AG09309 (cell line): ENCODE results near the gene RPGRIP1.
"Not testable (repeated sequence)": the region's sequence is repeated elsewhere in the genome, so short reads cannot be mapped to it uniquely, and the experiment has no call there.

Experiments used
- DNase-seq: peaks from one replicate; pipeline ENCODE4 v3.0.0-alpha.2; 2010; ENCODE audit warnings: low read depth
- H3K4me3 ChIP-seq: 2 replicates; pipeline ENCODE4 v1.5.1; 2011; ENCODE audit warnings: mild to moderate bottlenecking, low read depth, low read length, moderate library complexity; ENCODE audit not compliant: control insufficient read depth
- TF ChIP-seq, protein P1 (sequence below): IDR thresholded peaks from 2 replicates; pipeline ENCODE4 v1.5.1; 2011; ENCODE audit warnings: mild to moderate bottlenecking, low read depth, low read length, inconsistent platforms; ENCODE audit not compliant: insufficient read depth, control insufficient read depth; ENCODE audit errors: missing control alignments

The RPGRIP1 gene

DNA sequence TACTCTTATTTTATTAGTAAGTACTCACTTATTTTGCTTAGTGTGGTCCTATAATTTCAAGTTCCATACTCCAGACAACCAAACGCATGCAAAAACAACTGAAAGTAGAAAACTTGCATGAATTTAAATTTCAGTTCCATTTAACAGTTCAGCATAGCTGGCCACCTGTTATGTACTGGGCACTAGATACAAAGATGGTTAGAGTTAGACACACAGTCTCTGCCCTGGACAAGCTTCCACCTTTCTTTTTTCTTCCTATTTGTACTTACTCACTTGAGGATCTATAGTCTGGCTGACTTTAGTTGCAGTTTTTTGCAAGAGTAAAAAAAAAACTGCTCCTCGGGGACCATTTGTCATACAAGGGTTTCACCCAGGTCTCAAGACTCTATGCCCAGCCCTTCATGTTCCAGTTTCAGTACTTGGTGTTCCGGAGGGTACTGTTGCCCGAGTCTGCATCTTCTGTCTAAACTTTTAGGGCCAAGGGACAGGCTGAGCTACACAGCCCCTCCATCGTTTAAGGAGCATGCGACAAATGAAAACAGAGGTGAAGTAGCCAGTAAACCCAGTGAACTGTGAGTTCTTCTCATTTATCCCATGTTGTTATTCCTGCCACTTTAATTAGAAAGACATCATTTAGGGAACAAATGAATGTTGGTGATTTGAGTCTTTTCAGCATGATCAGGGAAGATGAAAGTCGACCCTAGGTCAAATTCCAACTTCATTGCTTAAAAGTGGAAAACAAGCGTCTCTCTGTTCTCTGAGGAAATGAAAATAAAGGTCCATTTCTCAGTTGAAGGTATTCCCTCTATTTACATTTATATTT lies 22.3 kb downstream of the RPGRIP1 start:
- no peak overlapping the region for H3K4me3 ChIP-seq
- DNase-seq, result no peak
- TF ChIP-seq, protein P1, sequence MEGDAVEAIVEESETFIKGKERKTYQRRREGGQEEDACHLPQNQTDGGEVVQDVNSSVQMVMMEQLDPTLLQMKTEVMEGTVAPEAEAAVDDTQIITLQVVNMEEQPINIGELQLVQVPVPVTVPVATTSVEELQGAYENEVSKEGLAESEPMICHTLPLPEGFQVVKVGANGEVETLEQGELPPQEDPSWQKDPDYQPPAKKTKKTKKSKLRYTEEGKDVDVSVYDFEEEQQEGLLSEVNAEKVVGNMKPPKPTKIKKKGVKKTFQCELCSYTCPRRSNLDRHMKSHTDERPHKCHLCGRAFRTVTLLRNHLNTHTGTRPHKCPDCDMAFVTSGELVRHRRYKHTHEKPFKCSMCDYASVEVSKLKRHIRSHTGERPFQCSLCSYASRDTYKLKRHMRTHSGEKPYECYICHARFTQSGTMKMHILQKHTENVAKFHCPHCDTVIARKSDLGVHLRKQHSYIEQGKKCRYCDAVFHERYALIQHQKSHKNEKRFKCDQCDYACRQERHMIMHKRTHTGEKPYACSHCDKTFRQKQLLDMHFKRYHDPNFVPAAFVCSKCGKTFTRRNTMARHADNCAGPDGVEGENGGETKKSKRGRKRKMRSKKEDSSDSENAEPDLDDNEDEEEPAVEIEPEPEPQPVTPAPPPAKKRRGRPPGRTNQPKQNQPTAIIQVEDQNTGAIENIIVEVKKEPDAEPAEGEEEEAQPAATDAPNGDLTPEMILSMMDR, result no peak

DNA sequence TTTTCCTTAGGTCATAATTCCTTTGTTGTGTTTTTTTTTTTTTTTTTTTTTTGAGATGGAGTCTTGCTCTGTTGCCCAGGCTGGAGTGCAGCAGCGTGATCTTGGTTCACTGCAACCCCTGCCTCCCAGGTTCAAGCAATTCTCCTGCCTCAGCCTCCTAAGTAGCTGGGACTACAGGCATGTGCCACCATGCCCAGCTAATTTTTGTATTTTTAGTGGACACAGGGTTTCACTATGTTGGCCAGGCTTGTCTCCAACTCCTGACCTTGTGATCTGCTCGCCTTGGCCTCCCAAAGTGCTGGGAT lies 22.9 kb downstream of the RPGRIP1 start:
- DNase-seq, H3K4me3 ChIP-seq: not testable (repeated sequence)

DNA sequence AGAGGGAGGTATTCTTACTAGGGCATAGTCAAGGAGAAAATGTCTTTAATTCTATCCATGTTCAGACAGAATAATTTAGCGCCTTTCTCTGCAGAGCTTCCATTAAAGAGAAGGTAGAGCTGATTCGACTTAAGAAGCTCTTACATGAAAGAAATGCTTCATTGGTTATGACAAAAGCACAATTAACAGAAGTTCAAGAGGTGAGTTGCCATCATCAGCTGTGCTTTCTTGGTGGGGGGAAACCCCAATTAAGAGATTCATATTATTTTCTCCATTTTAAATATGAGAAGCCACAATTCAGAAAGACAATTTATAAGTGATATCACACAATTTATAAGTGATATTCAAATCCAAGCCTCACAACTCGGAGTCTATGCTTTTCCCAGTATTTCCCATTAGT lies 27.8 kb downstream of the RPGRIP1 start:
- TF ChIP-seq, protein P1, result no peak
- H3K4me3 ChIP-seq, result no peak overlapping the region
- DNase-seq, result no peak

DNA sequence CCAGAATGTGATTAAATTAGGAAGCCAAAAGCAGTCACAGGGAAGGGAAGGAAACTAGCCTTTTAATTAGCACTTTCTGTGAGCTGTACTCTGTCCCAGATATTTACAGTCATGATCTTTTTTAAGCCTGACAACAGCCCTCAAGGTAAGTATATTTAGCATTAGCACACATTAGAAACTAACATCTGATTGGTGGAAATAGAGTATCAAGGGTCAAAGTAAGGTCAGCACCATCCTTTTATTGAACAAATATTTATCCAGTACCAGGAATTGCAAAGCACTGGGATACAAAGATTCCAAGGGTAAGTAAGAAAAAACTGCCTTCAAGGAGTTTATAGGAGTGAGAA lies 28.2 kb downstream of the RPGRIP1 start:
- TF ChIP-seq, protein P1, result no peak
- no peak for DNase-seq
- H3K4me3 ChIP-seq, result no peak overlapping the region

DNA sequence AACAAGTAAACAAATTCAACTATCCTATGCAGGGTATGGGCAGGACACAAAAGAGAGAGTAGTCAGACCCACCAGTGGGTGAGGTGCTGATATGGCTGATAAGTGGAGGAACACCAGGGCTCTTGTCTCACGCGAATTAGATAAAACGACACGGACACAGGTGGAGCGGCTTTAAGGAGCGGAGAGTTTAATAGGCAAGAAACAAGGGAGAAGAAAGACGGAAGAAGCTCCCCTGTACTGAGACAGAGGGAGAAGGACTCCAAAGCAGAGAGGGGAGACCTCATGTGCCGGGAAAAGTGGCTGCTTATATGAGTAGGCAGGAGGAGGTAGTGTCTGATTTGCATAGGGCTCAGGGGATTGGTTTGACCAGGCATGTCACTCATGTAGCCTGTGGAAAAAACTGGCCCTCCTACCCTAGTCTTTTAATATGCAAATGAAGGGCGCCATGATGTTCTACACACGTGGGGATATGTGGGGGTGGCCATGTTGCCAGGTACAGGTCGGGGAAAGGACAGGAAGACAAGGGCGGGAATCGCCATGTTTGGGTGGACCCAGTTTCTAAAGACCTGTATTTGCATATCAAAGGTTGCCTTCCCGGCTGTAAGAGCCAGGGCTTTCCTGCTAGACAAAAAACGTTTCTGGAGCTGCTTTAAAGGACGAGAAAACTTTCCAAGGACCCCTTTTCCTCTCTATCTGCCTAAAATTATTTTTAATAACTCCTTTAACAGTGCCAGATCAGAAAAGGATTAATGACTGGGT lies 28.8 kb downstream of the RPGRIP1 start:
- TF ChIP-seq, protein P1, result no peak
- no peak overlapping the region for H3K4me3 ChIP-seq
- DNase-seq, result no peak

DNA sequence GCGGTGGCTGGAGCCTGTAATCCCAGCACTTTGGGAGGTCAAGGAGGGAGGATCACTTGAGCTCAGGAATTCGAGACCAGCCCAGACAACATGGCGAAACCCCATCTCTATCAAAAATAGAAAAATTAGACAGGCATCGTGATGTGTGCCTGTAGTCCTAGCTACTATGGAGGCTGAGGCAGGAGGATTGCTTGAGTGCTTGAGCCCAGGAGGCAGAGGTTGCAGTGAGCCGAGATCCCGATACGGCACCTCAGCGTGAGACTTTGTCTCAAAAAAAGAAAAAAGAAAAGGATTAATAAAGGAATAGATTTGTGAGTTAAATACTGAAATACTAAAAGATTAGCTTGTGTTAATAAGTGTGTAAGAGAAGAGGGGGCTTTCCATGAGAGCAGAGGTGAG lies 29.4 kb downstream of the RPGRIP1 start:
- no peak overlapping the region for H3K4me3 ChIP-seq
- TF ChIP-seq, protein P1, result no peak
- DNase-seq, result no peak

DNA sequence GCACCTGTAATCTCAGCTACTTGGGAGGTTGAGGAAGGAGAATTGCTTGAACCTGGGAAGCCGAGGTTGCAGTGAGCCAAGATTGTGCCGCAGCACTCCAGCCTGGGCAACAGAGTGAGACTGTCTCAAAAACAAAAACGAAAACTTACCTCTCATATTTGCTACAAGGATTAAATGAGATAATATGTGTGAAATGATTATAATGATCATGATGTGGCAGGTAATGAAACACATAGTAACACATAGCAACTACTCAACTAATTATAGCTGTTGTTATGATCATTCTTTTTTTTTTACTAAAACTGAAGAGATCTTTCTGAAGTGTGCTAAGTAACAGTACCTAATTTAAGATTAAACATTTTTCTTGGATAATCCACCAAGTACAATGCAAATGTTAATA lies 30.1 kb downstream of the RPGRIP1 start:
- H3K4me3 ChIP-seq, result no peak overlapping the region
- DNase-seq, result no peak
- TF ChIP-seq, protein P1, result no peak
